HCT116 (cell line): ENCODE measurements around the gene EHD1. TPM values are rescaled to one million over a fixed set of nuclear protein-coding genes. Genes with fewer than 3 reads are reported as not detected.
A peak's percentile ranks its signal among the peaks of the same experiment; 100 is the strongest.

Experiments
- ATAC-seq: fragments of 200-7000 bp; cut with Tn5 transposase; 2 replicates; pipeline ENCODE4 v1.9.1; 2020; ENCODE audit warnings: mild to moderate bottlenecking, moderate library complexity
- BruUV-seq: library from RNA; stranded (reverse); fragments of 400-500 nt; replicated peaks from 2 replicates; lab custom pipeline; 2021; lab: Mats Ljungman, UMichigan
- CTCF ChIA-PET: fragments of 300-600 bp; sonication (Branson Sonifier 250); formaldehyde crosslinking; loops from one replicate; lab custom pipeline; 2021; ENCODE audit warnings: antibody characterized with exemption; lab: Charles Lee
- POLR2A ChIA-PET: fragments of 300-600, 350-600 bp; sonication (Branson Sonifier 250); formaldehyde crosslinking; loops from one replicate; lab custom pipeline; 2021; ENCODE audit warnings: antibody characterized with exemption; lab: Charles Lee
- RAD21 ChIA-PET, 2 experiments: fragments of 300-600 bp; sonication (Branson Sonifier 250); formaldehyde crosslinking; loops; one replicate each; lab custom pipeline; 2023; ENCODE audit warnings: low total read pairs in 2 of 2; ENCODE audit not compliant: uncharacterized antibody in 2 of 2, unreplicated experiment in 2 of 2, low non-redundant PET in 1 of 2; lab: Charles Lee
- DNase-seq: peaks from one replicate; pipeline ENCODE4 v3.0.0-alpha.2; 2010; ENCODE audit warnings: low read depth, low spot score
- H2AFZ ChIP-seq: fragments of 200-600 bp; shearing (Covaris generic), sonication (generic); 2 replicates; pipeline ENCODE4 v1.6.1; 2017; ENCODE audit warnings: low read depth, mixed run types, mixed read lengths, antibody characterized with exemption, low read length; ENCODE audit not compliant: poor library complexity, severe bottlenecking
- H3K27ac ChIP-seq: 2 replicates; pipeline ENCODE4 v1.5.1; 2012; ENCODE audit warnings: low read depth, low read length
- H3K27me3 ChIP-seq: fragments of 200-600 bp; sonication (generic); 2 replicates; pipeline ENCODE4 v1.6.1; 2016; ENCODE audit warnings: mixed run types, low read length, mixed read lengths; ENCODE audit not compliant: insufficient read depth
- H3K36me3 ChIP-seq, 2 experiments: fragments of 200-500 bp in 1 of 2; fragments of 200-600 bp in 1 of 2; sonication (Bioruptor generic) in 1 of 2; sonication (generic) in 1 of 2; 2 replicates each; pipeline versions ENCODE4 v1.5.1 to v1.6.1; 2014 to 2016; ENCODE audit warnings: low read length in 2 of 2, inconsistent platforms in 1 of 2, mixed read lengths in 1 of 2, mixed run types in 1 of 2; ENCODE audit not compliant: insufficient read depth in 2 of 2, control insufficient read depth in 1 of 2
- H3K4me1 ChIP-seq, 2 experiments: fragments of 200-600 bp in 1 of 2; sonication (generic) in 1 of 2; 2 replicates each; pipeline versions ENCODE4 v1.5.1 to v1.6.1; 2012 to 2017; ENCODE audit warnings: low read length in 2 of 2, inconsistent platforms in 1 of 2, mild to moderate bottlenecking in 1 of 2, mixed read lengths in 1 of 2, mixed run types in 1 of 2, moderate library complexity in 1 of 2; ENCODE audit not compliant: insufficient read depth in 2 of 2, control insufficient read depth in 1 of 2
- H3K4me2 ChIP-seq: fragments of 200-600 bp; sonication (generic); 2 replicates; pipeline ENCODE4 v1.6.1; 2017; ENCODE audit warnings: mixed run types, low read length, mixed read lengths
- H3K4me3 ChIP-seq, 2 experiments: fragments of 200-600 bp in 1 of 2; sonication (generic) in 1 of 2; replicated peaks in 1 of 2; 2 replicates each; pipeline ENCODE4 v1.5.1; 2011 to 2016; ENCODE audit warnings: low read length in 2 of 2, control low read depth in 1 of 2, low read depth in 1 of 2, mild to moderate bottlenecking in 1 of 2, mixed read lengths in 1 of 2, mixed run types in 1 of 2
- H3K79me2 ChIP-seq: fragments of 200-600 bp; sonication (generic); 2 replicates; pipeline ENCODE4 v1.6.1; 2017; ENCODE audit warnings: mild to moderate bottlenecking, mixed run types, low read length, moderate library complexity, mixed read lengths; ENCODE audit not compliant: insufficient read depth
- H3K9ac ChIP-seq: fragments of 200-600 bp; sonication (generic); 2 replicates; pipeline ENCODE4 v1.6.1; 2016; ENCODE audit warnings: low read length, mixed read lengths
- H3K9me2 ChIP-seq: fragments of 200-600 bp; sonication (generic), shearing (Covaris generic); 2 replicates; pipeline ENCODE4 v1.6.1; 2017; ENCODE audit warnings: mixed run types, mild to moderate bottlenecking, moderate library complexity; ENCODE audit not compliant: insufficient read depth
- H3K9me3 ChIP-seq, 2 experiments: fragments of 200-500 bp in 1 of 2; fragments of 200-600 bp in 1 of 2; sonication (Bioruptor generic) in 1 of 2; sonication (generic) in 1 of 2; 2 replicates each; pipeline ENCODE4 v1.6.1; 2014 to 2017; ENCODE audit warnings: low read length in 2 of 2, mixed read lengths in 2 of 2, inconsistent platforms in 1 of 2, low read depth in 1 of 2, mild to moderate bottlenecking in 1 of 2, mixed run types in 1 of 2, moderate library complexity in 1 of 2; ENCODE audit not compliant: control insufficient read depth in 1 of 2, insufficient read depth in 1 of 2
- H4K20me1 ChIP-seq: fragments of 200-600 bp; sonication (generic), shearing (Covaris generic); 2 replicates; pipeline ENCODE4 v1.6.1; 2017; ENCODE audit warnings: mixed run types, mild to moderate bottlenecking, moderate library complexity; ENCODE audit not compliant: insufficient read depth
- EGR1 ChIP-seq: IDR thresholded peaks from 2 replicates; pipeline ENCODE4 v1.6.1; 2012; ENCODE audit warnings: low read depth
- EZH2phosphoT487 ChIP-seq: fragments of 200-600 bp; IDR thresholded peaks from 2 replicates; pipeline ENCODE4 v1.6.1; 2018; ENCODE audit warnings: antibody characterized with exemption, borderline replicate concordance
- FOSL1 ChIP-seq: IDR thresholded peaks from 2 replicates; pipeline ENCODE4 v1.6.1; 2012; ENCODE audit warnings: low read depth
- JUND ChIP-seq: IDR thresholded peaks from 2 replicates; pipeline ENCODE4 v1.6.1; 2012
- RAD21 ChIP-seq: IDR thresholded peaks from 2 replicates; pipeline ENCODE4 v1.6.1; 2012; ENCODE audit warnings: low read depth, mild to moderate bottlenecking
- SIN3A ChIP-seq: IDR thresholded peaks from 2 replicates; pipeline ENCODE4 v1.6.1; 2012; ENCODE audit warnings: low read depth
- ZFX ChIP-seq: fragments of 450-650 bp; IDR thresholded peaks from 2 replicates; pipeline ENCODE4 v1.6.1; 2017
- ZNF274 ChIP-seq: fragments of 200-500 bp; sonication (Bioruptor generic); IDR thresholded peaks from 2 replicates; pipeline ENCODE4 v1.6.1; 2014; ENCODE audit warnings: mild to moderate bottlenecking, low read depth, low read length, inconsistent platforms
- intact Hi-C: fragments of 100-400 bp; cut with micrococcal nuclease; formaldehyde crosslinking; loops from 2 replicates; pipeline ENCODE4 v1.10.0; 2022
- total RNA-seq: library from RNA; stranded (reverse); gene quantifications from one replicate; pipeline ENCODE4 v1.2.1, GENCODE V29; 2021; ENCODE audit not compliant: unreplicated experiment
- TF ChIP-seq, protein P1 (sequence below): IDR thresholded peaks from 2 replicates; pipeline ENCODE4 v1.6.1; 2012; ENCODE audit warnings: low read depth
- TF ChIP-seq, protein P2 (sequence below): IDR thresholded peaks from 2 replicates; pipeline ENCODE4 v1.6.1; 2012
- TF ChIP-seq, protein P3 (sequence below), 3 experiments: fragments of 200-600 bp in 1 of 3; sonication (generic) in 1 of 3; IDR thresholded peaks in 2 of 3; conservative IDR thresholded peaks in 1 of 3; 2 replicates each; pipeline ENCODE4 v1.5.1; 2012 to 2017; ENCODE audit warnings: low read depth in 2 of 3, low read length in 2 of 3, antibody characterized with exemption in 1 of 3, borderline replicate concordance in 1 of 3, control low read depth in 1 of 3, mild to moderate bottlenecking in 1 of 3, mixed read lengths in 1 of 3, mixed run types in 1 of 3, moderate library complexity in 1 of 3; ENCODE audit not compliant: insufficient read depth in 1 of 3

Gene EHD1
- total RNA-seq, 1 experiment from 2014 or later, result 48.1 TPM

DNA sequence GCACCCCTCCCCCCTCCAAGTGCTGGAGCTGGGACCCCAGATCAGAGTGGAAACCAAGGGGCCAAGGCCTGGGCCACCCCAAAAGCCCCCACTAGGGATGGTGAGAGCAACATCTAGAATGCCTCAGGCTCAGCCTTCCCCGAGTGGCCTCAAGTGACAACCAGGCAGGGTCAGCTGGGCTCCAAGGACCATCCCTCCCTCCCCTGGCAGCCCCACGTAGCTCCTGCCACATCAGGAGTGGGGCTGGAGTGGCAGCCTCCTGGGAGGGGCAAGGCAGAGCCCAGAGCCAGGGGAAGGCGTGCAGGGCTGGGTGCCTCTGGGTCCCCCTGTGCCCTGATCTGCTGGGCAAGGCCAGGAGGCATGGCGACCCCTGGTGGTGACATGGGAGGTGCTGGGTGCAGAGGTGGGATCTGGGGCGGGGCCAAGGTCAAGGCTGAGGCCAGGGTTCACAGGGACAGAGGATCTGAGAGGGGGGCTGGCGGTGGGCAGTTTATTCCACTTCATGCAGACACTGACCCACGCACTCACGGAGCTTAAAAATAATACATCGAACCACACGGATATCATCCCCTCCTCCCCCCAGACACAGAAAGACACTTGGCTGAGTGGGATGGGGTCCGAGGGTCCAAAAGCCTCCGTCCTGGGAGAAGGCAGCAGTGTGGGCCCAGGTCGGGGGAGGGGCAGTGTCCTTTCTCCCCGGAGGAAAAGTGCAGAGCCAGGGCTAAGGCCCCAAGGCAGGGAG lies 15.8 kb upstream of the EHD1 start:
- ChIA-PET CTCF (interaction anchor here (0.8 to 10.8 kb wide), 3 partner anchors 39 to 106 kb away, joined by 3 to 112 read pairs (median 3); no protein-coding TSS in a partner anchor), POLR2A (no interaction called here), RAD21 (interaction anchor here in 1 of 2 experiments (1.3 kb wide), 1 partner anchor 46 kb away, joined by 4 read pairs; no protein-coding TSS in a partner anchor)
- no peaks in the 10 kb centered on the region for H3K27me3 ChIP-seq
- H3K9ac ChIP-seq, result no peak overlapping the region
- no peaks in the 10 kb centered on the region for H3K9me3 ChIP-seq
- BruUV-seq, result no TSS peak
- ATAC-seq (peak; percentile 94), DNase-seq (no peak)
- H3K79me2 ChIP-seq, result no peaks in the 10 kb centered on the region
- peaks cover 0 to 16% of the 10 kb centered on the region in 2 experiments; a peak in 2 of 4 replicates for H3K4me1 ChIP-seq
- no peak overlapping the region; the same call in 1 of the 2 replicates for H3K27ac ChIP-seq
- no peaks in the 10 kb centered on the region for H3K36me3 ChIP-seq
- no peaks in the 10 kb centered on the region for H4K20me1 ChIP-seq
- no peak overlapping the region for H3K4me3 ChIP-seq
- intact Hi-C loops, result loop anchor here (1.0 kb wide), 1 partner anchor 47 kb away; no protein-coding TSS in a partner anchor
- 0 out of 2 replicates have a peak overlapping the region, but pooled peaks have one; percentile 13 for H3K4me2 ChIP-seq
- no peak overlapping the region for H2AFZ ChIP-seq
- no peaks in the 10 kb centered on the region for H3K9me2 ChIP-seq
- TF ChIP-seq EZH2phosphoT487, result no peak
- TF ChIP-seq EGR1, result no peak
- no peak for TF ChIP-seq ZFX
- peak; percentile 91 for TF ChIP-seq RAD21
- TF ChIP-seq, protein P1, sequence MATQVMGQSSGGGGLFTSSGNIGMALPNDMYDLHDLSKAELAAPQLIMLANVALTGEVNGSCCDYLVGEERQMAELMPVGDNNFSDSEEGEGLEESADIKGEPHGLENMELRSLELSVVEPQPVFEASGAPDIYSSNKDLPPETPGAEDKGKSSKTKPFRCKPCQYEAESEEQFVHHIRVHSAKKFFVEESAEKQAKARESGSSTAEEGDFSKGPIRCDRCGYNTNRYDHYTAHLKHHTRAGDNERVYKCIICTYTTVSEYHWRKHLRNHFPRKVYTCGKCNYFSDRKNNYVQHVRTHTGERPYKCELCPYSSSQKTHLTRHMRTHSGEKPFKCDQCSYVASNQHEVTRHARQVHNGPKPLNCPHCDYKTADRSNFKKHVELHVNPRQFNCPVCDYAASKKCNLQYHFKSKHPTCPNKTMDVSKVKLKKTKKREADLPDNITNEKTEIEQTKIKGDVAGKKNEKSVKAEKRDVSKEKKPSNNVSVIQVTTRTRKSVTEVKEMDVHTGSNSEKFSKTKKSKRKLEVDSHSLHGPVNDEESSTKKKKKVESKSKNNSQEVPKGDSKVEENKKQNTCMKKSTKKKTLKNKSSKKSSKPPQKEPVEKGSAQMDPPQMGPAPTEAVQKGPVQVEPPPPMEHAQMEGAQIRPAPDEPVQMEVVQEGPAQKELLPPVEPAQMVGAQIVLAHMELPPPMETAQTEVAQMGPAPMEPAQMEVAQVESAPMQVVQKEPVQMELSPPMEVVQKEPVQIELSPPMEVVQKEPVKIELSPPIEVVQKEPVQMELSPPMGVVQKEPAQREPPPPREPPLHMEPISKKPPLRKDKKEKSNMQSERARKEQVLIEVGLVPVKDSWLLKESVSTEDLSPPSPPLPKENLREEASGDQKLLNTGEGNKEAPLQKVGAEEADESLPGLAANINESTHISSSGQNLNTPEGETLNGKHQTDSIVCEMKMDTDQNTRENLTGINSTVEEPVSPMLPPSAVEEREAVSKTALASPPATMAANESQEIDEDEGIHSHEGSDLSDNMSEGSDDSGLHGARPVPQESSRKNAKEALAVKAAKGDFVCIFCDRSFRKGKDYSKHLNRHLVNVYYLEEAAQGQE, result no peak
- no peak for TF ChIP-seq FOSL1
- TF ChIP-seq, protein P2, sequence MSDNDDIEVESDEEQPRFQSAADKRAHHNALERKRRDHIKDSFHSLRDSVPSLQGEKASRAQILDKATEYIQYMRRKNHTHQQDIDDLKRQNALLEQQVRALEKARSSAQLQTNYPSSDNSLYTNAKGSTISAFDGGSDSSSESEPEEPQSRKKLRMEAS, result no peak
- no peak for TF ChIP-seq JUND
- TF ChIP-seq, protein P3, sequence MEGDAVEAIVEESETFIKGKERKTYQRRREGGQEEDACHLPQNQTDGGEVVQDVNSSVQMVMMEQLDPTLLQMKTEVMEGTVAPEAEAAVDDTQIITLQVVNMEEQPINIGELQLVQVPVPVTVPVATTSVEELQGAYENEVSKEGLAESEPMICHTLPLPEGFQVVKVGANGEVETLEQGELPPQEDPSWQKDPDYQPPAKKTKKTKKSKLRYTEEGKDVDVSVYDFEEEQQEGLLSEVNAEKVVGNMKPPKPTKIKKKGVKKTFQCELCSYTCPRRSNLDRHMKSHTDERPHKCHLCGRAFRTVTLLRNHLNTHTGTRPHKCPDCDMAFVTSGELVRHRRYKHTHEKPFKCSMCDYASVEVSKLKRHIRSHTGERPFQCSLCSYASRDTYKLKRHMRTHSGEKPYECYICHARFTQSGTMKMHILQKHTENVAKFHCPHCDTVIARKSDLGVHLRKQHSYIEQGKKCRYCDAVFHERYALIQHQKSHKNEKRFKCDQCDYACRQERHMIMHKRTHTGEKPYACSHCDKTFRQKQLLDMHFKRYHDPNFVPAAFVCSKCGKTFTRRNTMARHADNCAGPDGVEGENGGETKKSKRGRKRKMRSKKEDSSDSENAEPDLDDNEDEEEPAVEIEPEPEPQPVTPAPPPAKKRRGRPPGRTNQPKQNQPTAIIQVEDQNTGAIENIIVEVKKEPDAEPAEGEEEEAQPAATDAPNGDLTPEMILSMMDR (IDR thresholded peaks at IDR 0.05 in 2 of 3, conservative IDR thresholded peaks at IDR 0.05 in 1 of 3; ENCODE audit: borderline replicate concordance in 1 of 3, insufficient read depth in 1 of 3, low read depth in 2 of 3, low read length in 2 of 3), result peak; percentile 92 to 96 (median 93)
- no peak for TF ChIP-seq ZNF274
- TF ChIP-seq SIN3A, result no peak
